HG03175 (cell line): ENCODE data around the gene MYBPHL.

Source experiments
- ATAC-seq: cut with Tn5 transposase; IDR thresholded peaks from one replicate; pipeline ENCODE4 v1.9.1; 2021; ENCODE audit warnings: mild to moderate bottlenecking, moderate library complexity; ENCODE audit not compliant: unreplicated experiment

MYBPHL gene

DNA sequence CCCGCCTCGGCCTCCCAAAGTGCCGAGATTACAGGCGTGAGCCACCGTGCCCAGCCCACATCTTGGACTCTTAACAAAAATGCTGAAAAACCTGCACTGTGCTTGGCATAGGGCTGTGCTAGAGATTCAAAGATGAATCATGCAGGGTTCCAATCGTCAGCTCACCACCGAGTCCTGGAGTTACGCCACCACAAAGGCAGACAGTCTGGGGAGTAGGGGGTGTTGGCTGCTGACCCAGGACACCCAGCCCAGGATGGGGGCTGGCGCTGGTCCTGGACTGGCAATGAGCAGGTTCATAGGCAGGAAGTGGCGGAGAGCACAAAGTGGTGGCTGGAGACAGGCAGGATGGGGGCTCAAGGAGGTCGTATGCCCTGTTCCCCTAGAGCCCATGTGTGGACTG, 39.8 kb downstream of the MYBPHL start:
- ATAC-seq = no peak

DNA sequence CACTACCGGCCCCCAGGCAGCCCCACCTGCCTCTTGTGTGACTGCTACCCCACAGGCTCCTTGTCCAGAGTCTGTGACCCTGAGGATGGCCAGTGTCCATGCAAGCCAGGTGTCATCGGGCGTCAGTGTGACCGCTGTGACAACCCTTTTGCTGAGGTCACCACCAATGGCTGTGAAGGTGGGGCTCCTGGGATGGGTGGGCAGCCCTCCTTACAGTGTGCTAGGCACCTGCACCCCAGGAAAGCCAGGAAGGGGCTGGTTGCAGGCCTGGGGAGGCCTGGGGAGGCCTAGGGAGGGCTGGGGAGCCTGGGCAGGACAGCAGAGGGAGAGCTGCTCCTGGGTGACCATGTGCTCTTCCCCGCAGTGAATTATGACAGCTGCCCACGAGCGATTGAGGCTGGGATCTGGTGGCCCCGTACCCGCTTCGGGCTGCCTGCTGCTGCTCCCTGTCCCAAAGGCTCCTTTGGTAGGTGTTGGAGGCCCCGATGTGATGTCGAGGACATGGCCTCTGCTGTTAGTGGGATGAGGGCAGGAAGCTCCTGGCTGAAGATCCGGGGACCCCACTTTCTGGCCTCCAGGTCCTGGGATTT, 41.0 kb downstream of the MYBPHL start:
- no peak for ATAC-seq

- ATAC-seq = no peak
These were observed 41.8 kb downstream of the MYBPHL start for GRCh38 chr1:109265016-109265415.

- ATAC-seq = no peak
These were observed 42.4 kb downstream of the MYBPHL start for GRCh38 chr1:109264379-109264755.

- peak; percentile 77 for ATAC-seq
These were observed 43.0 kb downstream of the MYBPHL start for GRCh38 chr1:109263597-109264378.

GRCh38 chr1:109263234-109263596, 43.6 kb downstream of the MYBPHL start:
- ATAC-seq = no peak

- no peak for ATAC-seq
These were observed 44.4 kb downstream of the MYBPHL start for GRCh38 chr1:109262231-109263055.

- ATAC-seq = no peak
These were observed 45.2 kb downstream of the MYBPHL start for GRCh38 chr1:109261578-109261977.

DNA sequence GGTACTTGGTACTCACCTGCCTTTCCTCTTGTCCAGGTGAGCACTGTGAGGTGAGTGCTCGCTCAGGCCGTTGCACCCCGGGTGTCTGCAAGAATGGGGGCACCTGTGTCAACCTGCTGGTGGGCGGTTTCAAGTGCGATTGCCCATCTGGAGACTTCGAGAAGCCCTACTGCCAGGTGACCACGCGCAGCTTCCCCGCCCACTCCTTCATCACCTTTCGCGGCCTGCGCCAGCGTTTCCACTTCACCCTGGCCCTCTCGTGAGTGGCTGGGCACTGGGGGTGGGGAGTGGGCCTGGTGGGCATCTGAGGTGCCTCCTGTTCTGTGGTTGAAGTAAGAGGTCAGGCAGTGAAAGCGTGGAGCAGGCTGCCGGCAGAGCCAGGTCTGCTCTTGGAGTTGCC, 45.8 kb downstream of the MYBPHL start:
- no peak for ATAC-seq

GRCh38 chr1:109259674-109260557, 46.9 kb downstream of the MYBPHL start:
- ATAC-seq = no peak

DNA sequence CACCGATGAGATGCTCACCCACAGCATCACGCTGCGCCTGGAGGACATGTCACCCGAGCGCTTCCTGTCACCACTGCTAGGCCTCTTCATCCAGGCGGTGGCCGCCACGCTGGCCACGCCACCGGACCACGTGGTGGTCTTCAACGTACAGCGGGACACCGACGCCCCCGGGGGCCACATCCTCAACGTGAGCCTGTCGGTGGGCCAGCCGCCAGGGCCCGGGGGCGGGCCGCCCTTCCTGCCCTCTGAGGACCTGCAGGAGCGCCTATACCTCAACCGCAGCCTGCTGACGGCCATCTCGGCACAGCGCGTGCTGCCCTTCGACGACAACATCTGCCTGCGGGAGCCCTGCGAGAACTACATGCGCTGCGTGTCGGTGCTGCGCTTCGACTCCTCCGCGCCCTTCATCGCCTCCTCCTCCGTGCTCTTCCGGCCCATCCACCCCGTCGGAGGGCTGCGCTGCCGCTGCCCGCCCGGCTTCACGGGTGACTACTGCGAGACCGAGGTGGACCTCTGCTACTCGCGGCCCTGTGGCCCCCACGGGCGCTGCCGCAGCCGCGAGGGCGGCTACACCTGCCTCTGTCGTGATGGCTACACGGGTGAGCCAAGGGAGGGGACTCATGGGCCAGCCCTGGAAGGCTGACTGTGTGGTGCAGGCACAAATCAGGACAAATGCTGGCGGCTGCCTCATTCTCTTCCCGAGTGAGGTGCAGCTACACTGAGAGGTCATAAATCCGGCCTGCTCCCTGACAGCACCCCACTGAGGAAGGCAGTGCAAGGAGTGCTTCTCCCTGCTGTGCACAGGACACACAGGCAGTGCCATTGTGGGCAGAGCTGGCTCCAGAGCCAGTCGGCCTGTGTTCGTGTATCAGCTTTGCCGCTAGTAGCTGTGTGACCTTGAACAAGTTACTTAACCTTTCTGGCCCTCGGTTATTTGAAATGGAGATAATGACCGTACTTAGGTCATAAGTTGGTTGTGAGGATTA, 48.0 kb downstream of the MYBPHL start:
- ATAC-seq = no peak

DNA sequence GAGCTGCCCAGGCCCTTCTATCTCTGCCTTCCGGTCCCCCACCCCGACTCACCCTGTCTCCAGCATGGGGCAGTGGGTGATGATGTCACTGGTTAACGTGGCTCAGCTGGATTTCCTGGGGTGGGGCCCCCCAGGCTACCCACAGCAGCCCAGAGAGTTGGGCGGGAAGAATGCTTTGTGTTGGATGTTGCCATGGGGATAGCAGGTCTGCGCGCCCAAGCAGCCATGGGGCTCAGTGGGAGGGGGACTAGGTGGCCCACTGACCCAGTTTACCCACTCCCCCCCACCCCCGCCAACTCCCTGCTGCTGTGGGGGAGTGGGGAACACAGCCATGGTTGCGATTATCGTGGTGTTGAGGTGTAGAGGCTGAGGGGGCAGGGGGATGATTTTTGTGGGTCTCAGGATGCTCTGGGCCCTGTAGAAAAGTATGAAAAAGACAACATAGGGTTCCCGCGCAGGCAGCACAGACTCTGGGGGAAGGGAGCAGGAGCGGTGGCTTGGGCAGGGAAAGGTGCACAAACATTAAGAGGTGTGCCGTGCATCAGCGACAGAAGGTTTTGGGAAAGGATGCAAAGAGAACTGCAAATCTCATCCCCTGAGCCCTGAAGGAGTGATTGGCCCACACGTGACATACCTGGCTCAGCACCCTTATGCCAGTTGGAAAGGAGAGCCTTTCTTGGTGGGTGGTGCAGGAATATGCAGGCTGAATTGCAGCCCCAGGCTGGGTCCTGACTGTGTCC, 49.0 kb downstream of the MYBPHL start:
- no peak for ATAC-seq

GRCh38 chr1:109256971-109257681, 49.7 kb downstream of the MYBPHL start:
- ATAC-seq = no peak

DNA sequence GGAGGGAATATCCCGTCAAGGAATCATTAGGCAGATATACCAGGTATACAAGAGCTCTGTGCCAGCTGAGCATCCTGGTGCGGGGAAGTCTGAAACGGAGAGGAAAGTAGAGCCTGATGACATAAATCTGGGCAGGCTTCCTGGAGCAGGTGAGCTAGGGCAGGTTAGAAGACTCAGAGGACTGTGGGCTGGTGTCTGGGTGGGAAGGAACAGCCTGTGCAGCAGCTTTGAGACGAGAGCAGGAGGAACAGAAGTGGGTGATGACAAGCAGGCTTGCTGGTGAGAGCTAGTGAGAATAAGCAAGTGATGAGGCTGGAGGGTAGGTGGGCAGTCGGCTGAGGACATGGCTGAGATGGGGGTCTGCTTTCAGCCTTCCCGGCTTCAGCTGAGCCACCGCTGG, 50.7 kb downstream of the MYBPHL start:
- no peak for ATAC-seq

DNA sequence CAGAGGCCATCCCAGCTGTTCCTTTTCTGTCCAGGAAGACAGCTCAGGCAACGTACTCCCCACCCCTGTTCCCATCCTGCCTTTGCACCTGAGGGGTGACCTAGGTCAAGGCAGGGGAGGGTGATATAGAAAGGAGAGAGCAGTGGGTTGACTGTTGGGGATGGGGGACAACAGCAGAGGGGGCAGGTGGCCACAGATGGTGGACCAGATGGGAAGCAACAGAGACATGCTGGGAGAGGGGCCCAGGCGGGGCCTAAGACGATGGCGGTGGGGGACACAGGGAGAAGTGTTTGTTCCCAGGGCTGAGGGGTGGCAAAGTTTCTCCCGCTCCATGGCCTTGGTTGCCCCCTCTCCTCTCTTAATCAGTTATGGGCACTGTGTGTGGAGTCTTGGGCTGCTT, 51.1 kb downstream of the MYBPHL start:
- no peak for ATAC-seq

DNA sequence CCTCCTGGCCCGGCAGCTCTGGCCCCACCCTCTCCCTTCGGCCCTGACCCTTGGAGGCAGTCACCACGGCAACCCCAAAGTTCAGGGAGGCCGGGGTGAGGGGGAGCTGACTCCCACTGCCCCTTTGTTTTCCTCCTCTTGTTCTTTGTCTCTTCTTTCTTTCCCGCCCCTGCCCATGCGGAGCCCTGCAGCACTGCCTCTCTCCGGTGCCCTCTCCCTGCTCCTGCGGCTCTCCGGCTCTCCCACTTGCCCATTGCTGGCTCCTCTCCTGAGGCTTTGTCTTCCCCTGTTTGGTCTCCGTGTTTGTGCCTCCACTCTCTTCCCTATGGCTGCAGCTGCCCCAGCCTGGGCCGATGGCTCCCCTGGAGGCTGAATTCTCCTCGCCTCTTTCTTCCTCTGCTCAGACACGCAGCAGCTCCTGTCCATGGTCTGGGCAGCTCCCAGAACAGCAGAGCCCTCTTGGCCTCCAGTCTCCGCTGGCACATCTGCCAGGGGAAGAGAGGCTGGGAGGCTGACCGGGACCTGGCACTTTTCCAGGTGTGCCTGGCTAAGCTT, 51.6 kb downstream of the MYBPHL start:
- no peak for ATAC-seq

DNA sequence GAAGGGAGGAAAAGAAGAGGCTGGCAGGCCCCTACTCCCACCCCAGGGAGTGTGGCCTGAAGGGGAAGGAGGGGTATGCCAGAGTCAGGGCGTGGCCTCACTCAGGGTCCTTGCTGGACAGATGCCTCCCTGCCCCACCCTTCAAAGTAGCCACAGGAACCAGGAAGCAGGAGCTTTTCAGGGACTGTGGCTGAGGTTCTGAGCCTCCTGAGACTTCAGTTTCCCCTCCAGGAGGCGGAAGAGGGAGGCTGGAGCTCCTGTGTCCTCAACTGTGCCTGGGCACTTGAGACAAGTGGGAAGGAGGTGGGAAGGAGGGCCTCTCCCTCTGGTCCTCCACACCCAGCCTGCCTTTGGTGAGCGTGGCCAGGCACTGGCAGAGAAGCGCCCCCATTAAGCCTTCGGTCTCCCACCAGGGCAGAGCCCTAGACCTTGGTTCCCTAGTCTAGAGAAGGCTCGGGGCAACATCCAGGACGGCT, 52.2 kb downstream of the MYBPHL start:
- ATAC-seq = no peak
